HG03135 (cell line): Measurements from ENCODE around the gene NOS3.
"Not testable (repeated sequence)": the region's sequence is repeated elsewhere in the genome, so short reads cannot be mapped to it uniquely, and the experiment has no call there.

Experiments
- ATAC-seq: cut with Tn5 transposase; IDR thresholded peaks from one replicate; pipeline ENCODE4 v1.9.1; 2021; ENCODE audit warnings: mild to moderate bottlenecking, moderate library complexity; ENCODE audit not compliant: unreplicated experiment

Gene NOS3

DNA sequence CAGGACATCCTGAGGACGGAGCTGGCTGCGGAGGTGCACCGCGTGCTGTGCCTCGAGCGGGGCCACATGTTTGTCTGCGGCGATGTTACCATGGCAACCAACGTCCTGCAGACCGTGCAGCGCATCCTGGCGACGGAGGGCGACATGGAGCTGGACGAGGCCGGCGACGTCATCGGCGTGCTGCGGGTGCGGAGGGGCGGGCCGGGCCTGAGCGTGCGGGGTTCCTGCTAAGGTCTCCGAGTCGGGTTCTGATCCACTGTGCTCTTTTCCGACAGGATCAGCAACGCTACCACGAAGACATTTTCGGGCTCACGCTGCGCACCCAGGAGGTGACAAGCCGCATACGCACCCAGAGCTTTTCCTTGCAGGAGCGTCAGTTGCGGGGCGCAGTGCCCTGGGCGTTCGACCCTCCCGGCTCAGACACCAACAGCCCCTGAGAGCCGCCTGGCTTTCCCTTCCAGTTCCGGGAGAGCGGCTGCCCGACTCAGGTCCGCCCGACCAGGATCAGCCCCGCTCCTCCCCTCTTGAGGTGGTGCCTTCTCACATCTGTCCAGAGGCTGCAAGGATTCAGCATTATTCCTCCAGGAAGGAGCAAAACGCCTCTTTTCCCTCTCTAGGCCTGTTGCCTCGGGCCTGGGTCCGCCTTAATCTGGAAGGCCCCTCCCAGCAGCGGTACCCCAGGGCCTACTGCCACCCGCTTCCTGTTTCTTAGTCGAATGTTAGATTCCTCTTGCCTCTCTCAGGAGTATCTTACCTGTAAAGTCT, 23.1 kb downstream of the NOS3 start:
- peak; percentile 54 for ATAC-seq

- no peak for ATAC-seq
Observed at GRCh38 chr7:151014950-151015349, 24.1 kb downstream of the NOS3 start.

DNA sequence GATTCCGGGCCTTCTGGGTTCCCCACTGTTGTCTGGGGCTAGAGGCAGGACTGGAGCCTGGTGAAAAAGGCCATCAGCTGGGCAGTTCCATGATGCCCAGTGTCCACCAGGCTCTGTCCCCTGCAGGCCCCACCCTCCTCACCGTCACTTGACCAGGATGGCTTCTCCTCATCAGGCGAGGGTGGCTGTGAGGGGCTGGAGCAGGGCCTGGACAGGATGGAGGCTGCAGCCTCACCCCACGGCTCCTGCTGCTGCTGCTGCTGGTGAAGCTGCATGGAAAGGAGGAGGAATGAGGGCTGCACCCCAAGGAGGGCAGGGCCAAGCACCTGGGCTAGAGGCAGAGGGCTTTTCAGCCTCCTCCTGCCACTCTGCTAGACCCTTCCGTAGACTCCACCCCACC, 25.1 kb downstream of the NOS3 start:
- no peak for ATAC-seq

- no peak for ATAC-seq
Observed at GRCh38 chr7:151016505-151016904, 25.7 kb downstream of the NOS3 start.

GRCh38 chr7:151016942-151017341, 26.1 kb downstream of the NOS3 start:
- no peak for ATAC-seq

- ATAC-seq = no peak
Observed at GRCh38 chr7:151017370-151017952, 26.6 kb downstream of the NOS3 start.

GRCh38 chr7:151017953-151018420, 27.2 kb downstream of the NOS3 start:
- no peak for ATAC-seq

- no peak for ATAC-seq
Observed at GRCh38 chr7:151018421-151019129, 27.8 kb downstream of the NOS3 start.

- ATAC-seq = no peak
Observed at GRCh38 chr7:151019130-151019447, 28.3 kb downstream of the NOS3 start.

DNA sequence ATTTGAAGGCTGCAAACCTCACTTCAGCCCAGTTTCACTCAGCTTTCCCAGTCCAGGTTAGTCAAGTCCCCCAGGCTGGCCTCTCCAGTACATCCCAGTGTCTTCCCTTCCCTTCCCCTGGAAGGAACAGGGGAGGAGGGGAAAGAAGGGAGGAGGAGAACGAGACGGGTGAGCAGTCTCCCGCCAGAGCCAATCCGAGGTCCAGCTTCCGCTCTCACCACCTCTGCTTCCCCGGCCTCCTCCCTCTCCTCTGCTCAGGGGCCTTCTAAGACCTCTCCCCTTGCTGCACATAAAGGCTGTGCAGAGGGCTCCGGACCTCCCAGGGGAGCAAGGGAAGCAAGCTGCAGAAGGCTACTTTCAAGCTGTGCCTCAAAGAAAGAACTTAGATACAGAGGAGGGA, 29.4 kb downstream of the NOS3 start:
- no peak for ATAC-seq

GRCh38 chr7:151023232-151023631, 32.4 kb downstream of the NOS3 start:
- no peak for ATAC-seq

DNA sequence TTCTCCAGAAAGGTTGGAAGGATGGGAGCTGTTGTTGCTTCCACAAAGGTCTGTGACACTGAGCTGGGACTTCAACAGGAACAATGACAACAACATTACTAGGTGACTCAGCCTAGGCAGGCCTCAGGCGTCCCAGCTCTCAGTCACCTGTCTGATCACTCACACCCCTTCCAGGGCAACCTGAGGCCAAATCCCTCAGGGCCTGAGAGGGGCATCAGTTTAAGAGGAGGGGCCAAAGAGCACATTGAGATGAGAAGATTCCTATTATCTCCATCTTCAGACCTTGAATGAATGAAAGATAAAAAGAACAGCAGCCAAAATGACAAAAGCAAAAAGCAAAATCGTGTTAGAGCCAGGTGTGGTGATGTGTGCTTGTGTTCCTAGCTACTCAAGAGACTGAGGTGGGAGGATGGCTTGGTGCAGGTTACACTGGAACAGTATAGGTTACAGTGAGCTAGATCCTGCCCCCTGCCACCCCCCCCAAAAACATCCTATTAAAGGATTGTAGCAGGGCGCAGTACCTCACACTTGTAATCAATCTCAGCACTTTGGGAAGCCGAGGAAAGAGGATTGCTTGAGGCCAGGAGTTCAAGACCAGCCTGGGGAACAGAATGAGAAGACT, 33.7 kb downstream of the NOS3 start, which contains the start of gene ATG9B:
ATG9B (minus strand) TSS at position 60 of the 622 bp plus-strand sequence. CDS start 71 bp downstream, outside the sequence.
- no peak for ATAC-seq

GRCh38 chr7:151025924-151026671, 35.3 kb downstream of the NOS3 start:
- no peak for ATAC-seq

DNA sequence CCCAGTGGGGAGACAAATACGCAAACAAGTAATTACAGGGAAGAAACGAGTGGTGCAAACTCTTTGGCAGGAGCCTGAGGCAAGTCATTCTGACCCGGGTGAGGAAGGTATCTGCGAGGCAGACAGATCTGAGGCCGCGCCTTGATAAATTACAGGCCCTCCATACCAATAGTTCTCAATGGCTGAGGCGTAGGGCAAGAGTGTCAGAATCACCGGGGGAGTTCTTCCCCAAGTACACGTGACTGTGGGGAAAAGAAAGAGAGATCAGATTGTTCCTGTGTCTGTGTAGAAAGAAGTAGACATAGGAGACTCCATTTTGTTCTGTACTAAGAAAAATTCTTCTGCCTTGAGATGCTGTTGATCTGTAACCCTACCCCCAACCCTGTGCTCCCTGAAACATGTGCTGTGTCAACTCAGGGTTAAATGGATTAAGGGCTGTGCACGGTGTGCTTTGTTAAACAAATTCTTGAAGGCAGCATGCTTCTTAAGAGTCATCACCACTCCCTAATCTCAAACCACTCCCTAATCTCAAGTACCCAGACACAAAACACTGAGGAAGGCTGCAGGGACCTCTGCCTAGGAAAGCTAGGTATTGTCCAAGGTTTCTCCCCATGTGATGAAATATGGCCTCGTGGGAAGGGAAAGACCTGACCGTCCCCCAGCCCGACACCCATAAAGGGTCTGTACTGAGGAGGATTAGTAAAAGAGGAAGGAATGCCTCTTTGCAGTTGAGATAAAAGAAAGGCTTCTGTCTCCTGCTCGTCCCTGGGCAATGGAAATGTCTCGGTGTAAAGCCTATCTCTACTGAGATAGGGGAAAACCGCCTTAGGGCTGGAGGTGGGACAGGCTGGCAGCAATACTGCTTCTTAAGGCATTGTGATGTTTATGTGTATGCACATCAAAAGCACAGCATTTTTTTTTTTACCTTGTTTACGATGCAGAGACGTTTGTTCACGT, 36.2 kb downstream of the NOS3 start:
- ATAC-seq = not testable (repeated sequence)

DNA sequence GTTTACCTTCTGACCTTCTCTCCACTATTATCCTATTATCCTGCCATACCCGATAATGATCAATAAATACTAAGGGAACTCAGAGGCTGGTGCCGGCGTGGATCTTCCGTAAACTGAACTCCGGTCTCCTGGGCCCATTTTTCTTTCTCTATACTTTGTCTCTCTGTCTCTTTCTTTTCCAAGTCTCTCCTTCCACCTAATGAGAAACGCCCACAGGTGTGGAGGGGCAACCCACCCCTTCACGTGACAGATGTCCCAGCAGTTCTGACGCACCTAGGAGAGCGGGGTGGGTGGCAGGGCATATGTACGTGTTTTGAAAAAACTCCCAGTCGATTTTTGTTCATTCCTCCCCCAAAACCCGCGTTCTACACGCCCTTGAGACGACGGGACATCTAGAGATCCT, 36.9 kb downstream of the NOS3 start:
- ATAC-seq = peak; percentile 5

DNA sequence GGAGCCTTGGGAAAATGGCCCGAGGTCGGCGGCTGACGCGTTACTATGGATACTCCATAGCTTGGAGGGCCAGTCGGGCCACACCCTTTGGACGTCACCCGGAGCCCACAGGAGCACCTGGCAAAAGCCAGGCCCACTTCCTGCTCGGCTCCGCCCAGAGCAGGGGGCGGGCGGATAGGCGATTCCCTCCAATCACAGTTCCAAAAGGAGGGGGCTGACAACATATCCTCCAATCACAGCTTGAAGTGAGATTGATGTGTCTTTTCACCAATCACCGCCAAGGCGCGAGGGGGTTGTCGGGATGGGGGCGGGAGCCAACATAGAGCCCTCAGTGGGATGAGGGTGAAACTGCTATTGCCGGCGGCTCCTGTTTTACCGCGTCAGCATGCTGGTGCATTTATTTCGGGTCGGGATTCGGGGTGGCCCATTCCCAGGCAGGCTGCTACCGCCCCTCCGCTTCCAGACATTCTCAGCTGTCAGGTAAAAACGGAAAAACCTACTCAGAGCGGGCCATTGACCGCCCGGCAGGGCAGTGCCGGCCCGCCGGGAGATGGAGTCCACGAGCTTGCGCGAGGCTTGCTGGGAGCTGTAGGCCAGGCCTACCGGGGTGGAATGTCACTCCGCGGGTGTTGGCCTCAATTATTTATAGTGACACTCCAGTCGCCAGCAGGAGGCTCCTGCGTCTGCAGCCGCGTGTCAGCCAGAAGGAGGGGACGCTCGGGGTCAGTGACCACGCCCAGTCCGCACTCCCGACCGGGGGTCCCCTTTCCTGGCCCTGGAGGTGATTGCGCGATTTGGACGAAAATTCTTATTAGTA, 37.5 kb downstream of the NOS3 start, which contains the start of gene ABCB8:
ABCB8 (plus strand) TSS at position 320 of the 817 bp plus-strand sequence; CDS start at position 386, 66 bp downstream.
- ATAC-seq = peak; percentile 98

- no peak for ATAC-seq
Observed at GRCh38 chr7:151028948-151029501, 38.2 kb downstream of the NOS3 start.

DNA sequence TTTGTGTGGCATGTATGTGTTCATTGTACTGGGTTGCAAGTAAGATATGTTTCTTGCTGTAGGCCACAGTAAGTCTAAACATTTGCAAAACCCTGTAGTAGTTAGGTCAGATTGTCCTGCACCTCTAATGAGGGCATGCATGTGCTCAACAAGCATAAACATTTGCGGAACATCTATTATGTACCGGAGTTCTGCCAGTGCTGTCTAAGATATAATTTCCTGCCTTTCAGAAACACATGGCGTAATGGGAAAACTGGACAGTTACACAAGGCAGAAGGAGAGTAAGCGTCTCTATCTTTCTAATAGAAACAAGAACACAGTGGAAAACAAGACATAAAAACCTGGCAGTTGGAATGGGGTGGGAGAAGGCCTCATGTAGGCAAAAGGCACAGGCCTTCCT, 40.2 kb downstream of the NOS3 start:
- no peak for ATAC-seq
